Activated CD4-positive, alpha-beta T cell treated with anti-CD3 and anti-CD28 coated beads, Interleukin-2, amount 50 U/mL, for 16 hours (primary cell): ENCODE data around the gene CA10.

Experiments used
- DNase-seq: peaks from one replicate; pipeline ENCODE4 v3.0.0-alpha.2; 2020

The CA10 gene

DNA sequence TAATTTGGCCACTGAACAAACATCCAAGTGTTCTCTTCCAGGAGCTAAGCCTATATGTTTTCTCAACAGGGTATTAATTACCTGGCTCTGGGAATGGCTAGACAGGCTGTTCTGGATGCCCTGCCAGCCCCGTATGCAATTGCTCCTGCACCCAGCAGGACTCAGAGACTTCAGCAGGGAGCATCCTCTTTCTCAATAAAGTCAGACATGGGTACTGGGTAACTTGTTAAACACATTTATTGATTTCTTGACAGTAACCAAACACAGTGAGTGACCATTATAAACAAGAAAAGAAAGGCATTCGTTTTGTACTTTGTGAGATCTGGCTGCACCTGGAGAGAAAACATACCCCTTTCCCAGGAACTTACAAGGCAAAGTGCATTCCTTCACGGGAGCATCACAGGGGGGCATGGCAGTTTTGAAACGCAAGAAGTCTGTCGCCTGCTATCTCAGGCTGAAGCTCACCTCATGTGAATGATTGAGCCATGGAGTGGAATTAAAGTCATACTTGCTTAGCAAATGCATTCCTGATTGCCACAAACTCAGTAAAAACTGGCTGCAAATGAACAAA is 528.3 kb downstream of the CA10 start:
- DNase-seq, result no peak

DNA sequence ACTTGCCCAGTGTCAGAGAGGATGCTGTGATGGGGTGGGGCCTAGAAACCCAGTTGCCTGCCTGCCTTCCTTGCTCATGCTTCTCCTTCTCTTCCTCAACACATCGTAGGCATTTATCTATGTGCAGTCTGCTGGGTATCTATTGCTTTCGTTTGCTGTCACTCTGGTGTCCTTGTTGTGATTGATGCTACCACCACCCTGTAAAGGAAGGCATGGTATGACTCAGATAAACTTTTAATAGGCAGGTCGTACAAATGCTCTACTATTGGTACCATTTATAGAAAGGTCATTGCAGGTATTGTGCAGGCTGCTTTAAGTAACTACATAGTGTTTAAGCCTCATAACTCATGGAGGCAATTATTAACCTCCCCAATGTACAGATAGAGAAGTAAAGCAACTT is 529.3 kb downstream of the CA10 start:
- DNase-seq, result no peak

DNA sequence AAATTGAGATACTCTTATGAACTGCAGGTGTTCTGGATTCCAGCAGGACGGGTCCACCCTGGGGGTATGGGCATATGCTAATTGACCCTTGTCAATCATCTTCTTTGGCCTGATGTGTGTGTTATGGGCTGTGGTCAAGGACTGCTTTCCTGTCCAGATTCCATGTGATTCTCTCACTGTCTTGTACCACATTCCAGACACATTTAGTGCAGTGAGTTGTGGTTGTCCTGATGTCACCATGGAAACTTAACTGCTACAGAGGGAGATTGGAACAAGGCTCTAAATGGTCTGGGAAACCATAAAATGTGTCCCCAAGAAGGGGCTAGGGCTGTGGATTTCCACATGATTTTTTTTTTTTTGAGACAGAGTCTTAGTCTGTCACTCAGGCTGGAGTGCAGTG is 530.7 kb downstream of the CA10 start:
- no peak for DNase-seq

DNA sequence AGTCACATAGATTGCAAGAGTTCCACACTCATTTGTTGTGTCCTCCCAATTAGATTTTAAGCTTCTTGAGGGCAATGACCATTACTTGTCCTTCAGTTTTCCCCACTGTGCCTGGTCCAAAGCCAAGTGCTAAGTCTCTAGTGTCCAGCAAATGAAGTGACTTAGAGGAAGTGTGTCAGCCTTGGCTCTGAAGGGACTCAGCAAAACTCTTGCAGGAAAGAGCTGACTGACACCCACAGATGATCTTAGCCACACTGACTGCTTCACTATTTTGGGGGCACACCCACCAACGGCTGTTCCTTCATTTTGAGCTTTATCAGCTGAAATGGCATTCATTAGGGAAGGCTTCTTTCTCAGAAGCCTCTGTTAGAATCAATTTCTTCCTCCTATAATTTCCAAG is 540.0 kb downstream of the CA10 start:
- no peak for DNase-seq

DNA sequence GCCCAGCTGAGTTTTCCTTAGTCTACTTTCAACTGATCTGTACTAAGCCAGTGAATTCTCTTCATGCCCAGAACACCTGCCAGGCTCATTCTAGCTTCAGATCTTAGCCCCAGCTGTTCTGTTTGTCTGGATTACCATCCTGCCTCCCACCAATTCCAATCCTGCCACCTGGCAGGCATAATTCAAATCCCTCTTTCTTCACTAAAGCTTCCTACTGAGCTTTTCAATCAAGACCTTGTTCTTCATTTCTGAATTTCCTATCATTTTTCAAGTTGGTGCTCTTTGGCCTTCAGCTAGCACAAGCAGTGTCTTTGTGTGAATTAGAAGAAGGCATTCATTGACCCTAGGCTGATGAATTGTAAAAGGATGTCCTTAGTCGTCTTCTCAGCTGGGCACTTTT is 540.5 kb downstream of the CA10 start:
- no peak for DNase-seq

DNA sequence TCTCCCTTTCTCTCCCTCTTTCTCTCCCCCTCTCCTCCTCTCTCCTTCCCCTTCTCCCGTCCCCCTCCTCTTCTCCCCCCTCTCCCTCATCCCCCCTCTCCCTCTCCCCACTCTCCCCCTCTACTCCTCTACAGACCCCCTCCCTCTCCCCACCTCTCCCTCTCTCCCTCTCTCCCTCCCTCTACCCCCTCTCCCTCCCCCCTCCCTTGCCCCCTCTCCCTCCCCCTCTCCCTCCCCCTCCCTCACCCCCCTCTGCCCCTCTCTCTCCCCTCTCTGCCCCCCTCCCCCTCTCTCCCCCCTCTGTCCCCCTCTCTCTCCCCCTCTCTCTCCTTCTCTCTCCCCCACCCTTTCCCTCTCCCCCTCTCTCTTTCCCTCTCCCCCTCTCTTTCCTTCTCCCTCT is 545.3 kb downstream of the CA10 start:
- no peak for DNase-seq

DNA sequence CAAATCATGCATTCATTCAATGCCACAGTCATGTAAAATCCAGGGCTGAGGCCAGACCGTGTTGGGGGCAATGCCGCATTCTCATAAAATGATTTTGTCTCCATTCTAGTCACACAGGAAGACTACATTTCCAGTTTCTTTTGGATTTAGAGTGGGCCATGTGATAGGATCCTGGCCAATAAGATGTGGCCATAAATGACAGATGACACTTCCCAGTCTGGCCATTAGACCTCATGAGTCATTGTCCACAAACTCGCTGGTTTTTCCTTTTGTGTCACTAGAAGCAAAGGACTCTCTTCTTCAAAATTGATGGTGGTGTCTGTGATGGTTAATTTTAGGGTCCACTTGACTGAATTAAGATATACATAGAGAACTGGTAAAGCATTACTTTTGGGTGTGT is 545.8 kb downstream of the CA10 start:
- DNase-seq, result no peak

DNA sequence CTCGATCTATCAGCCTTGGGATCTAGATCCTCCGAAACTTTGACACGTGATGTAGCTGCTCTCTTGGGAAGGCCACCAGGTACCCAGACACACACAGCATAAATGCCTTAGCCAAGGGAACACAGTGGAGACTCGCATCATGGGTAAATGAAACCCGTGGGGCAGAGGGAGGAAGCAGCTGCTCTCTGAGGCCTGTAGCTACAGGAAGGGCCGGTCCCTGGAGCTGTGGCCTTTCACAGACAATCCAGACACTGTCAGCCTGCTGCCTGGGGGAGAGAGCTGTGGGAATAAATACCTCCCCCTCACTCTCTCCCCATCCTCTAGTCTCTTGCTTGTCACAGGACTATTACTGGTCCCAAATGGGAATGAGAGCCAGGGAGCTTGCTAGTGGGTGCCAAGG is 546.9 kb downstream of the CA10 start:
- DNase-seq, result no peak

DNA sequence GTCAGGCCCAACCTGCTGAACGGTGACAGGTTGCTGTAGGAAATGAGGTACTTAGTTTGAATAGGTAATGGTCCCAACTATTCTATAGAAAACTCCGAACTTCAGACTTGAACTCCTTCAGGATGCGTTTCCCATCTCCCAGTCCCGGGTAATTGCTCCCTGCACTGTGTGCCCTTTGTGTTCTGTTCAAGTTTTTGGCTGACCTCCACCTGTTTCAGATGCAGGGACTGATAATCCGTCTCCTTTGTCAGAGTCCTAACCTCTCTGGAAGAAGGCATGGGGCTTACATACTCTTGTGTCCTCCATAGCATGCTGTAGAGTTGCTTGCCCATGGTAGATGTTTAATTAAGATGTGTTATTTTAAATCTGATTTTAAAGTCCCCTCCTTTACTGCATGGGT is 547.7 kb downstream of the CA10 start:
- no peak for DNase-seq

DNA sequence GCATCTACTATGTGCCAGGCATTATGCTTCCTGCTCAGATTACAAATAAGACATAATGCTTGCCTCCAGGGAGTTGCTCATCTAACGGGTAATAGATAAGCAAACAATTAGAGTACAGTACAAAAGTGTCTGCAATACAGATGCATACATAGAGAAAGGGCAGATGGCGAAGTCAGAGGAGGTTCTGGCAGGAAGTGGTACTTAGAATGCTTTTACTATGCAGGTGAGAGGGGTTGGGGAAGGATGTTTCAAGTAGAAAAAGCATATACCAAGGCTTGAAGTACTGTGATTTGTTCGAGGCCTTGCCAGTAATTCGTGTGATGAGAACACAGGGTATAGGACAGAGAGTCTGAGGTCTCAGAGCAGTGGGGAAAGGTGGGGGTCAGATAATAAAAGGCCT is 548.4 kb downstream of the CA10 start:
- no peak for DNase-seq

DNA sequence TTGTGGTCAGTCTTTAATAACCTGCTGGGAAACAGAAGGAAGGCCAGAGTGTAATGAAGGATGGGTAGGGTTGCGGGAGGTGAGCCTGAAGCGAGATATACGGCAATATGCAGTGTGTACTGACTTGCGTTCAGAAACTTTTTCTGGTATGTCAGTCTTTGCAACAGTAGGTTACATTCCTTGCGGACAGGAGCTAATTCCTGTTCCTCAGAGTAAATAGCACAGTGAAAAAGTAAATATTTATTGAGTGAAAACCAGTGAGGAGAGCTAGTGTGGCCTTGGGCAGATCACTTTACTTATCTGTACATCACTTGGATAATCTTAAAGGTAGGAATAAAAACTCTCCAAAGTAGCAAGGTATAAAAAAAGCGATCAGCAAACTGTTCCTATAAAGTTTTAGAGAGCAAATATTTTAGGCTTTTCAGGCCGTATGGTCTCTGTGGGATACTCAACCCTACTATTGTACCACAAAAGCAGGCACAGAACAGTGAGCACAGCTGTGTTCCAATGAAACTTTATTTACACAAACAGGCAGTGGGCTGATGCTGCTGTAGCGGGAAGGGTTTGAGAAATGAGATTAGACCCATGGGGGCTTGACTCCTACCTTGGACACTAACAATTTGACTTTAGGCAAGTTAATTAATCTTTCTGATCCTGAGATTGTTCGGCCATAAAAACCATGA is 550.1 kb downstream of the CA10 start:
- DNase-seq, result no peak

DNA sequence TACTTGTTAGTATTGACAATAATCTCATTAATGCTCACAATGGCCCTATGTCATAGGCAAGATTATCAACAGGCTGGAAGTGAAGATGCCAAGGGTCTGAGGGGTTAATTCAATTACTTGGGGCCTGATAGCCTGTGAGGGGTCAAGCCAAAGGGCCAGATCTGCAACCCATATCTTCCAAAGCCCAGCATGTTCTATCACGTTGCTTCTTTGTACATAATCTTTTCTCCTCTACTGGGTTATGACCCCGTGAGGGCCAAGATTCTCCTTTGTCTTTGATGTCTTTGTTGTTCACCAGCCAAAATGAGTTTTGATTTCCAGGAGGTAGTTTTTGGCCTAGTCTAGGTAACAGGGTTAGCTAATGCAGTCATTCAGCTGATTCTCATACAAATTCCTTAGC is 551.0 kb downstream of the CA10 start:
- DNase-seq, result no peak

DNA sequence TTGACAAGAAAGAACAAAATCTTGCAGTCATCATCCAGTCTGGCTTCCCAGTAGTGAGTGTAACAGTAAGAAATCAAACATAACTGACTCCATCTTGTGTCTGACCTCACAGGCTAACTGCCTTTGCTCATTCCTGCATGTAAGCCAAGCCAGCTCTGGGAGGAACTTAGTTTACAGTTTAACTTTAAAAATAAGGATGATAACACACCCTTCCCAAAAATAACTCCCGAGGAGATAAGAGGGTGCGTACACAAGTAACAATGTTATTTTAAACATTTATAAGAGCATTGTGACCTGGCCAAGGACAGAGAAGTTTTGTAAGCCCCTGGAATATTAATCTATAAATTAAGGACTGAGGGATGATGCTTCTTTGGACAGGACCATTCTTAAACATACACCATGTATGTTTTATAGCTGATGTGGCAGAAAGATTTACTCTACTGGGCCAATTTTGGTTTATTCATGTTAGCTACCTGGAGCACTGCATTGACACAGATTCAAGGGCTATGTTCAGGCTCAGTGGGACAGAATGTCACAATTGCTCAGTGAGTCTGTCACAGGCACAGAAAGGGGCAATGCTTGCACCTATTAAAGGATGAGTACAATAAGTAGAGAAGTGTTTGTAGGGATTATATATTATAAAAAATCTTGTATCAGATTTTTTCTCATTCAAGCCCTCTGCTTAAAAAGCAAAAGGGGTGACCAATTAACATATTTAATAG is 554.1 kb downstream of the CA10 start:
- no peak for DNase-seq

DNA sequence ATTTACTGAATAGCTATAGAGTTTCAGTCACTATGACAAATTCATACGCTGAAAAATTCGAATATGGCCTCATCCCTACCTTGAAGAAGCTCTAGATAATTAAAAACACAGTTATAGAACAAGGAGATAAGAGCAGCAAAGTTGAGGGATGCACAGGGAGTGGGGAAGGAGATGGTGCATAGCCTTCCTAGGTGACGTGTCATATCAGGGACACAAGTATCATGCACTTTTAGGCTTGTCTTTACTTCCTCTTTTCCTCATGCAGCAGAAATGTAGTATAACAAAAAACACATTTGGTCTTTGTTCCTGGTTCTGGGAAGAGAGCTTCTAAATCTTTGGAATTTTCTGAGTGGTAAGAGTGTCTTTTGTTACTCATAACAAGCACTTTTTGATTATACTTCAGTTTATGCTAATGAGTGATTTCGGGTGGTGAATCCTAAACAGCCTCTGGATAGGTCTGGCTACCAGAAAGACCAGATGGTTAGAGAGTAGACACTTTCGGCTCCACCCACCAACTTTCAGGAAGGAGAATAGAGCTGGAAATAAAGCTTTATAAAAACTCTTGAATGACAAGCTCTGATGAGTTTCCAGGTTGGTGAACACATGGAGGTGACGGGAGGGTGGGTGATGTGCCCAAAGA is 556.8 kb downstream of the CA10 start:
- no peak for DNase-seq

DNA sequence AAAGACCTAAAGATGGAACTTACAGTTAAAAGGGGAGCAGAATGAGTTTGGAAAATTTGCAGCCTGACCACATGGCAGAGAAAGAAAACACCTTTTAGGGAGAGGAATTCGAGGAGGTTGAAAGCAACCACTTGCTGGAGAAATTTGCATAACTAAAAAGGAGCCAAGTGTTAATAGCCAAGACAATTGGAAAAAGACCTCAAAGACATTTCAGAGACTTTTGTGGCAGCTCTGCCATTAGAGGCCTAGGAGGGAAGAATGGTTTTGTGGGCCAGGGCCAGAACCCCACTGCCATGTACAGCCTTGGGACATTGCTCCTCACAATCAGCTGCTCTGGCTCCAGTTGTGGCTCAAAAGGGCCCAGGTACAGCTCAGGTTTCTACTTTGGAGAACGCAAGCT is 559.7 kb downstream of the CA10 start:
- no peak for DNase-seq

DNA sequence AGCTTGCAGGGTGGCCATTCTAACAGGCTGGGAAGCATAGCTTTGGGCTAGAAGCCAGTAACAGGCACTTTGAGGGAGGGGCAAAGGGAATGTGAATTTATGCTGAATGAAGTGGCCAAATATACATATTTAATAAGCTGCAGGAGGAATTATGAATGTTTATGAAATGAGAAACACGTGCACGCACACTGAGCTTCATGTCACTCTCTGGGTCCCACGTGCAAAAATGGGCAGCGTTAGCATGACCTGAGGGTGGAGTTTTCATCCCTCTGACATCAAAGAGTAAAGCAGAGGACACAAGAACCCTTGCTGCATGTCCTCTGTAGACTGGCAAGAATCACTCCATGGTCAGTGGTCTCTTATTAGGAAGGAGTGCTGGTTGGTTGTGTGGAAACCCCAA is 561.2 kb downstream of the CA10 start:
- no peak for DNase-seq

DNA sequence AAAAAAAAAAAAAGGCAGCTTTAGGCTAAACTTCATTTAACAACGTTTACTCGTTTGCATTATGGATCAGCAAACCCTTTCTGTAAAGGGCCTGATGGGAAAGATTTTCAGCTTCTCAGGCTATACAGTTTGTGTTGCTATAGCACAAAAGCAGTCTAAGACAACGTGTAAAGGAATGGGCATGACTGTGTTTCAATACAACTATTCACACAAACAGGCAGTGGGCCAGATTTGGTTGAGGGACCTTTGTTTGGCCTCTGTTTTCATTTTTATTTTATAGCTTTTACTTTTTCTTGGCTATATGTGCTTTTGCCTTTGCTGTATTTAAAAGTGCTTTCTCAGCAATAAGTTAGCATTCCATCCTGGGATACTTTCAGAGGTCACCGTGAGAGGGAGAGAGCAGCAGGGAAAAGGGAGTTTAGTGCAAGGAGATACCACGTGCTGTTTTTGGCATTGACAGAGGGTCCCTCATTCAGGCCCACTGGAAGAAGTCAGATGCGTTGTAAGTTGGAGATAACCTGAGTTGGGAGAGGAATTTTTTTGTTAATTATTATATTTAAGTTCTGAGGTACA is 562.6 kb downstream of the CA10 start:
- DNase-seq, result no peak

DNA sequence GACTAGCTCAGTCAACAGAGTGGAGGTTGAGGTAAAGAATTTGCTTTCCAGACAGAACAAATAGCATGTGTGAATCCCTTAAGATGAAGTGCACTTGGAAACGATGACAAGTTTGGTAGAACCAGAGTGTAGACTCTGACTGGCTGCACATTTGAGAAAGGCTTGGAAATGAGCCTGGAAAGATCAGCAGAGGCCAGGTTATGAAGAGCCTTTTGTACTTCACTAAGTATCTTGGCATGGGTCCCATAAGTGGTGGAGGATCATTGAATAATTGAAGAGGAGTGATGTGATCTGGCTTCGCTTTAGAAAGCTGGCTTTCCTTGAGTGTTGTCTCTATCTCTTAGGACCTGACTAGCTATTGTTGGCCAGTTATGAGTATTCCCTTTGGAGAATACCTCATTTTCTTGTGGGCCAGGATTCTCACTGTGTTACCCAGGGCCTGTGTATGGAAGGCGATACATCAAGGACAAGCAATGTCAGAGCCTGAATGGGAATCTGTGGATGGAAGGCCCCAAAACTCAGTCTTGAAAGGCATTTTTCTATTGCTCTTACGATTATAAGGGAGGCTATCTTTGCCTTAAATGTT is 568.4 kb downstream of the CA10 start:
- no peak for DNase-seq

DNA sequence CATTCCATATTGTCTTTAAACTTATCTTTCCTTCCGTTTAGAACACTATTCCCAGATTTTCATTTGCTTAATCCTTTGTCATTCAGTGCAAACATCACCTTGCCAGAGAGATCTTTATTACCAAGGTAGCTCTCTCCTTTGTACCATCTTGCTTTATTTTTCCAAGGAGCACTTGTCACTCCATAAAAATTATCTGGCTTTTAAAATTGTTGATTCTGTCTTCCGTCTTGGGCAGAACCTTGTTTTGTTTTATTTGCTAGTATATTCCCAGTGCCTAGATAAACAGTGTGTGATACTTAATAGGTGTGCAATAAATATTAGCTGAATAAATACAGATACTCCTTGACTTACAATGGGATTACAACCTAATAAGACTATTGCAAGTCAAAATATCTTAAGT is 570.5 kb downstream of the CA10 start:
- no peak for DNase-seq

DNA sequence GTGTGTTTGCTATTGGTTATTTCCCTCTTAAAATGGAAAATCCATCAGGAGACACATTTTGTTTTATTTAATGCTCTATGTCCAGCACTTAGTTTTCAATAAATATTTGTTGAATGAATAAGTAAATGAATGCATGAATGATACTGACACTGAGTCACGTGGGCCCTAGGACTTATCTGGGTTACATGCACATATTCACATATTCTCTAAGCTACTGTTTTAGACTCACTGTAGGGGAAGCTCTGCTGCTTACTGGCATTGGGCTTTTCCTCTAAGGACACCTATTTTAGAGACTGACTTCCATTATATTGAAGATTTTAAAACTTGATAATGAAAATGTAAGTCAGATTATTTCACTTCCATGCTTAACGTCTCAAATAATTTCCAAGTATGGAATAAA is 571.0 kb downstream of the CA10 start:
- DNase-seq, result no peak

DNA sequence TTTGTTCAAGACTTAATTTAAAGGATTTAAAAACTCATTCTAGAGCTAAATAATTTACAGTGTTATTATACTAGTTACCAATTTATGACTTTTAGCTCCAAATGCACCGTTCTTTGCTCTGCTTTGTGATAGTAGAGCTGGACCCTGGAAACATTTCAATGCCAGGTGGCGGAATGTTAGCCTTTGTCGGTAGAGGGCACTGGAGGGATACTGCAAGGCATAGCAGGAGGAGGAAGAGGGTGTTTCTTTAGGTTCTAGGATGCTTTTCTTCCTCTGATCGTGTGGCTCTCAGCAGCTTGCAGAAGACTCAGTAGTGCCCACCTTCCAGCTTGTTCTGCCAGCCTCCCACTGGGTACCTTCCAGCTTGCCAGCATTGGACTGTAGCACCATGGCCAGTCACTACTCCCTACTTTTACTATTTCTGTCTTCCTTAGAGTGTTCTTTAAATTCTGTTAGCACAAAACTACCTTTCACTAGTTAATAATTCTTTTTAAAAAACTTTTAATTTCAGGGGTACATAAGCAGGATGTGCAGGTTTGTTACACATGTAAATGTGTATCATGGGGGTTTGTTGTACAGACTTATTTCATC is 572.9 kb downstream of the CA10 start:
- DNase-seq, result peak; percentile 16

DNA sequence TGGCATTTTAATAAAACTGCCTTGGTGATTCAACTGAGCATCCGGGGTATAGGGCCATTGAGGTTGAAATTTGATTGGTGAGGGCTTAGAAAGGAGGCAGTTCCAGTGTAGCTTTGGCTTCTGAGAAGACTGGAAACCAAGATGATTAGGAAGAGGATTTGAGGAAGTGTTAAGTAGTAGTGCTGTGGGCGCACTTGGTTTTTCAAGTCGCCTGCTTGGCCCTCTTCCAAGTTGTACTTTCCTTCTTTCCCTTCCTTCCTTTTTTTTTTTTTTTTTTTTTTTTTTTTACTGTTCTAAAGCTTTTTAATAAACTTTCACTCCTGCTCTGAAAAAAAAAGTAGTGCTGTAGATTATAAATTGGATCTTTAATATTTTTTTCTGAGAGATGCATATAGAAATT is 577.6 kb downstream of the CA10 start:
- no peak for DNase-seq
